GM21447 (cell line): ENCODE data around the gene MAFB.

Experiments used
- ATAC-seq: cut with Tn5 transposase; IDR thresholded peaks from one replicate; pipeline ENCODE4 v1.9.1; 2021; ENCODE audit not compliant: unreplicated experiment

Gene MAFB

DNA sequence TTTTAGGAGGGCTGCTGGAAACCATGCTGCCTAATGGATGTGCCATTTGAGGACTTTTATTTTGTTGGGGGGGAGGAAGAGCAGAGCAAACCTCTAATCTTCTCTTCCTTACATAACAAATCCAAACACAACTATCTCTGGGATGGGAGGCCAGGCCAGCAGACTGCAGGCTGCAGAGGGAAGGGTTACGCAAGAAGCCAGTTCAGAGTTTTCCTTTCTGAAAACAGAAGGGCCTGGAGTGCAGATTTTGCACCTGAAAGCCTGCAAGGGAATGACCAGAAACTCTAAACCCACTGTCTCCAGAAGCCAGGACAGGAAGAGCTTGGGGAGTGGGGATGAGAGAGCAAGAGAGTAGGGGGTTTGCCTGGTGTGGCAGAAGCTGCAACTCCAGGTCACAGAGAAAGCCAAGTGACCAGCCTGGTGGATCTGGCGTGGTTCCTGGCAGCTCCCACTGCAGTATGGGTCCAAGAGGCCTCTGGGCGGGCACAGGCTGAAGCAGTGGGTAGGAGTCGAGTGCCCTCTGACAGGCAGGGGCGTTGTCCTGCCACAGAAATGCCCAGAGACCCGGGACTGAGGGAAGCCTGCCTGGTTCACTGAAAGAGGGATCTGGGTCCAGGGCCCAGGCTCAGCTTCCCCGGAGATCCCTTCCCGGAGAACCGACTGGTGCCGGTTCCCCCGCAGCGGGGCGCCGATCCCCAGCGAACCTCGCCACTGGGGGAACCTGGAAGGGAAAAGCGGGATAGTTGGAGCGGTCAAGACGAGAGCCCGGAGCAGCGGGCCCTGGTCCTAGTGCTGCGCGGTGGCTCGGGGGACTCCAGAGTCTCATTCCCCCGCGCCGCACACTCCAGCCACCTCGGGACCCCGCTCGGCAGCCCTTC, 6.7 kb downstream of the MAFB start:
- no peak for ATAC-seq

DNA sequence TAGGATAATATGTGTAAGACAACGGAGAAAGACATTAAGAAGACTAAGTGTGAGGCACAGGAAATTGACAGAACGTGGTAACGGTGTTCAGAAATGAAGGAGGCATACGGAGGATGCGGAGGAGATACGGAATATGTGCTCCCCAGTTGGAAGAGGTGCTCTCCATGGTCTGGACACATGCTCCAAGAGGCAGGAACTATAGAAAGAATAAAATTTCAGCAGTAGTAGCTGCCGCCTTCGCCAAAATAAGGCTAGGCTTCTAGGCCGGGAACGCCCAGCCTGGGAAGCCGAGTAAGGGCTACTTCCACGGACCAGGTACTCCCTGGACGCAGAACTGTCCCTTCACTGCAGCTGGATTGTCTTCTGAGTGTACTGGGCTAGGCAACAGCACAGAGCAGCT, 7.4 kb downstream of the MAFB start:
- ATAC-seq, result no peak

DNA sequence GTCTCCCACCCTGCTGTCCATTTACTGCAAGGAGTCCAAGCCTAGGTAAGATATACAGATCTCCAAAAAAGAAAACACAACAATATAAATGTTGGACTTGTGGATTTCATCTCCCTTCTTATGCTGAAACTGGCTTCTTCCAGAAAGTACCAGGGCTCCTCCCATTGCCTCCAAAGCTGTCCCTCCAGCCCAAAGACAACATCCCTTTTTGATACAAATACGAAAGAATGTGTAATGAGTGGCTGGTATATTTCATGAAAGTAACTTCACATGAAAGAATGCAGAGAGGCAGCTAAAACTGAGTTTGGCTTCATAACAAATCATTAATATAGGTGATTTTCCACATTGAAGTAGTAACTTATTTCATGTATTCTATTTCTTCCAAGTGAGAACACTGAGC, 7.9 kb downstream of the MAFB start:
- no peak for ATAC-seq

DNA sequence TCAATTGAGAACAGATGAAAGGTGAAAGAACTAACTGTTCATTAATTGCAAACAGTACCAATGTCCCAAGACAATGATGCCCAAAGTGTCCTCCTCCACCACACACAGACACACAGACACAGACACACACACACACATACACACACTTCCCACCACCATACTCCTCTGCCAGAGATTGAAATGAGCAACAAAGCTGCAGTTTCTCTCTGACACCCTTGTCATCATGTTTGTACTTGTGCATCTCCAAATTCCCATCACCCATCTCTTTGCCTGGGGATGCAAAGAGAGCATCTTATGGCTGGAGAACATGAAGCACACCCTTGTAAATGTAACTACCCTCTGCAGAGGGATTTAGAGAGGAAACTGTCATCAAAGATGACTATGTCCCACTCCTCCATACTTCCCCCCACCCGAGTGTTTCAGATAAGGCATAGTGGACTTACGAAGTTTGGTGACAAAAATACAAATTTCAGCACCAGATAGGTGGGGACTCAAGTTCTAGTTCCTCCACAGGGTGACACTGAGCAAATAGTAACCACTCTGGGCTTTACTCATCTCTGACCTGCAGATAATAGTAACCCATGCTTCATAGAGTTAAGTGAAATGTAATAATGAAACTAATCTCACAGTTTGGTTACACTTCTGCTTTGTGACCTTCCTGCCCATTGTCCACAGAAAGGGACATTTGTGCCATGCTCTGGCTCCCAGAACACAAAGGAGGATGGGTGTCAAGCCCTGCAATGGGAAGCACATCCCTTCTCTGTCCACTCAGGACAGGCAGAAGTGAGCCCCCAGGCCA, 8.7 kb downstream of the MAFB start:
- peak; percentile 83 for ATAC-seq

DNA sequence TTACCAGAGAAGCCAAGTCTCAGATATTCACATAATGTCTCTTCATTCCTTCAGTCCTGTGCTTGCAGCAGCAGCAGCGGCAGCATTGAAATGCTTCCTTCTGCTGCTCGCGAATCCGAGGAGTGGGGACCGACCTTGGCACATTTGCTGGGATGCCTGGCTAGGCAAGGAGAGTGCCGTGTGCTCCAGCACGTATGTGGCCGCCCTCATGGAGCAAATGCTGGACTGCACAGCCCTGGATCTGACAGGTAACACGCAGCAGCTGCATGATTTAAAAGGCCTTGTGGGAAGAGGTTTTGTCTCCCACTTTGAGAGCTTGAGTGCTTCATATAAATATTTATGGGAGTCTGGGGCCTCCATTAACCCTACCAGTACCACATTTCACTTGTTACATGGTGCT, 9.9 kb downstream of the MAFB start:
- ATAC-seq, result no peak

DNA sequence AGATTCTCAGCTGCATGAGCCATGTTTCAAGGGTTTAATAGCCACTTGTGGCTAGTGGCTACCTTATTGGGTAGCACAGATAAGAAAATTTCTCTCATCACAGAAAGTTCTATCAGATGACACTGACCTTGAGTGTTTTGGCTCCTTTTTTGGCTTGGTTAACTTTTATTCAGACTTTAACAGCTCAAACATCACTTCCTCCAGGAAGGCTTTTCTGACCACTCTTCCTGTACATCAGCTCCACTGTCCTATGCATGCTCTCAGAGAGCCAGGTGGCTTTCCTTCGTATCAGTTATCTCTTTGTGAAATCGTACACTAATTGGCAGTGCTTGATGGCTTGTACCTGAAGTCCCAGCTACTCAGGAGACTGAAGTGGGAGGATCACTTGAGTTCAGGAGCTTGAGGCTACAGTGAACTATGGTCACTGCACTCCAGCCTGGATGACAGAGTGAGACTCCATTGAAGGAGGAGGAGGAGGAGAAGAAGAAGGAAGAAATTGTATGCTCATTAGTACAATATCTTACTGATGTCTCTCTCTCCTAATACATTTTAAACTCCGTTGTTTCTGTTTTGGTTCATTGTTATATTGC, 10.7 kb downstream of the MAFB start:
- ATAC-seq, result no peak

DNA sequence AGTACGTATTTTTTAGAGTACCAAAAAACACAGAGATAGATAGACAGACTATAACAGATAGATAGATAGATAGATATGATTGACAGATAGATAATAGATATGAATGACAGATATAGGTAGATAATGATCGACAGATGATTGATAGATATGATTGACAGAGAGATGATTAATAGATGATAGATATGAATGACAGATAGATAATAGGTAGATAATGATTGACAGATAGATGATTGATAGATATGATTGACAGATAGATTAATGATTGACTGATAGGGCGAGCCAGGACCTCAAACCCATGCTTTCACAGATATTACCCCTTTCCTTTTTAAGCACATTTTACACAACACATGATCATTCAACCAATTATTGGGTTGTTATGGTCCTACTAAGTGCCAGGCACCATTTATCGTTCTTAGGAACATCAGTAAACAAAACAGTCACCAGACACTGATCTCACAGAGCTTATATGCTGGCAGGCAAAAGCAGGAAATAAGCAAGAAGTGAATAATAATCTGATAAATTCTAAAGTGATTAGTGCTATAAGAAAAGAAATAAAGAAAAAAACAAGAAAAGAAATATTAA, 11.6 kb downstream of the MAFB start:
- ATAC-seq, result no peak

DNA sequence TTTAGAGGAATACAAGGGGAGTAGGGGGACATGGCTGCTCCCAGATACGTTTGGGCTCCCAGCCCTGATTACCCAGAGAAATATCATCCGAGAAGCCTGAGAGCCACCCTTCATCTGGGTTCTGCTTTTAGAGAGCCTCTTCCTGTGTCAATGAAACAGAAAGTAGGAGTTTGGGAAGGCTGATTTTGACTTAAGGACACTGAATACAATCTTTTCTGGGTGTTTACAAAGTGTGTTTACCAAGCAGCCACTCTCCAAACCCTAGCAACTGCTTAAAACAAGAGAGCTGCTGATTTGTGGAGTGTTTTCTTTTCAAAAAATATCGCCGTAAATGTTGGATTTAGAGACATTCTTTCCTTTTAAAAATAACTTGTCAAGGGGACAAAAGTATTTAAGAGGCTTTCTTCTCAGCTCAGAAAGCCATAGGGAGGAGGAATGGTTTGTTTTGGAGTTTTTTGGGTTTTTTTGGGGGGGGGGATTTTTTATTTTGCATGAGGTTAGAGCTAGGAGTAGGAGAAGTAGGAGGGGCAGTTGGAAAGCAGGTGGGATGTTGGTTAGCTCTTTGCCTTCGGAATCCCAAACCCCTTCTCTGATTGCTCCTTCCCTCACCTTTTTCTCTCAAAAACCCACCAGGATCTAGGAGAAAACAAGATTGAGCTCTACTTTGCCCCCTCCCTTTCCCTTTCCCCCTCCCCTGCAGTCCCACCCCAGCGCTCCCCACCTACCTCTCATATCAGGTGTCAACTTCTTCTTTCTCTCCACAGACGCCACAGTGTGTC, 12.4 kb downstream of the MAFB start:
- ATAC-seq, result no peak

DNA sequence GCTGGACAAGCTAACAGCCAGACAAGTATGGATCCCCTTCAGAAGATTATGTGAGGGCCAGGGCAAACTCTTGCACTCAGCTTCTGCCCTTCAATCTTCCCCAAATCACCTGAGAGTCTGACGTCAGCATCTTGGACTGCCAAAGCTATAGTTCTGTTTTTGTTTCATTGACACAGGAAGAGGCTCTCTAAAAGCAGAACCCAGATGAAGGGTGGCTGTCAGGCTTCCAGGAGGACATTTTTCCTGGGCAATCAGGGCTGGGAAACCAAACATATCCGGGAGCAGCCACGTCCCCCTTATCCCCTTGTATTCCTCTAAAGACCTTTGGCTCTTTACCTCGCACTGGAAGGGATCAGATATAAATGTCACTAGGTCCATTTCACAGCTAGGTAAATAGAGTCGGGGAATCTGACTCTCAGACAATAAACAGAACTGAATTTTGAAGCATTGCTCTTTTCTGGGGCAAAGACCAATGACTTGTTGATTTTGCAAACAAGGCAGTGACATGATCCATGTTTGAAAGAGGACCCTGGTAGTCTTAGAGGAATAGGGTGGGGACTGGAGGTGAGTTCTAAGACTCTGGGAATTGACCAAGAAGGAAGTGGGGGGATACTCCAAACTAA, 13.3 kb downstream of the MAFB start:
- no peak for ATAC-seq

DNA sequence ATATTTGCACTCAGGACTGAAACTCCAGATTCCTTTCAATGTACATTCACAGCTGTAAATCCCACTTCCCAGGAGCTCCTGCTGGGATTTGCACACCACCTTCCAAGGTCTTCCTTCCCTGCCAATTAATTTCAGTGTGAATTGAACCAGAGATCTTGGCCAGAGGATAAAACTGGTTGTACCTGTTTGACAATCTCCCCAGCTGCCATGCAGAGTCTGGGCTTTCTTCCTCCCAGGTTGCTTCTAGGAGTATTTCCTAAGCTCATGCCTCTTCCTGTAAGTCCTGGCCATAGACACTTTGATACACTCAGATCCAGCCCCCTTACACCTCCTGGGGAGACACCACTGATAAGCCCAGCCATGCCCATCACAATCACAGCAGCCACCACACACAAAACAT, 15.6 kb downstream of the MAFB start:
- no peak for ATAC-seq

DNA sequence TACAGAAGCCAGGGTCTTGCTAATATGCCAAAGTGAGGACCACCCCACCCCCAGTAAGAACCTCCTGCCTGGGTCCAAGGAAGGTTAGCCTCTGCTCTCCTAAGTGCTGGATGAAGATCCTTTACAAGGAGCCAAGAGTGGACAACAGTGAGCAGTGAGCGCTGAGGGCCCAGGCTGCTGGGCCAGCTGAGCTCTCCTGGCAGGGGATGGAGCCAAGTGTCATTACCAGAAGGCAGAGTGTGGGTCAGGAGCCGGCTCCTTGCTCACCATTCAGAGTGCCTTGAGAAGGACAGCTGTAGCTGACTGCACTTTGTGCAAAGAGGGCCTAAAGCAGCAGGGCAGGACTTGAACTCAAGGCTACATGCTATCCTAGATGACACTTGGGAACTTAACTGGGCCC, 16.9 kb downstream of the MAFB start:
- no peak for ATAC-seq

DNA sequence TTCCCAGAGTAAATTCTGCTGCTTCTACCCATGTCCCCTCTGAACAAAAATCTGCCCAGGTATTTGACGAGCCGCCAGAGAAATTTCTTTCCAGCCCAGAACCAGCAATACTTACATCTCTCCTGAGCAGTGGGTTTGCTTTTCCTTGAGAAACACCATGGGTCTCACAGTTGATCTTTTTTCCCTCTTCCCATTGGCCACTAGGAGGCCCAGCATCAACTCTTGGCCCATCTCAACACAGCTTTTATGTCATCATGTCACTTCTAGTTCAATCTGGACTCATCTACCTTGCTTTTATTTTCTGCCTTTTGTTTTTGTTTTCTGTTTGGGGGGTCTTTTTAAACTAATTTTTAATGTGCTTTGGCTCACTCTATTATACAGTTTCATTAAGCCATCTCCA, 18.8 kb downstream of the MAFB start:
- ATAC-seq, result no peak

DNA sequence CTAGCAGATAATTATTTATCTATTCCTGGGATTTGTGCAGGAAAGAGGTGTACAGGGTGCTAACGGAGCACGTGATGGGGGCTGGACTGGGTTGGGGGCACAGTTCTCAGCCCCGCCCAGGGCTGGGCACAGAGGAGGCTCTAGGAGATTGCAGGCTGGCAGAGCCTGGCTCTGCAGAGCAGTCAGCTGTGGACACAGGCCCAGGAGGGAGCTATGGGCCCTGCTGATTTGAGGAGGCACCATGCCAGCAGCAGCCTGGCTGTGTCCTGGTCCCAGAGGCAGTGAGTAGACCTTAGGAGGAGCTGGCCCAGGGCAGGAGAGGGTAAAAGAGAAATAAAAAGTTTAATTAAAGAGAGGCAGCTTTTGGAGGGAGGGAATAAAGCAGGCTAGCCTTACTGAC, 19.3 kb downstream of the MAFB start:
- no peak for ATAC-seq

DNA sequence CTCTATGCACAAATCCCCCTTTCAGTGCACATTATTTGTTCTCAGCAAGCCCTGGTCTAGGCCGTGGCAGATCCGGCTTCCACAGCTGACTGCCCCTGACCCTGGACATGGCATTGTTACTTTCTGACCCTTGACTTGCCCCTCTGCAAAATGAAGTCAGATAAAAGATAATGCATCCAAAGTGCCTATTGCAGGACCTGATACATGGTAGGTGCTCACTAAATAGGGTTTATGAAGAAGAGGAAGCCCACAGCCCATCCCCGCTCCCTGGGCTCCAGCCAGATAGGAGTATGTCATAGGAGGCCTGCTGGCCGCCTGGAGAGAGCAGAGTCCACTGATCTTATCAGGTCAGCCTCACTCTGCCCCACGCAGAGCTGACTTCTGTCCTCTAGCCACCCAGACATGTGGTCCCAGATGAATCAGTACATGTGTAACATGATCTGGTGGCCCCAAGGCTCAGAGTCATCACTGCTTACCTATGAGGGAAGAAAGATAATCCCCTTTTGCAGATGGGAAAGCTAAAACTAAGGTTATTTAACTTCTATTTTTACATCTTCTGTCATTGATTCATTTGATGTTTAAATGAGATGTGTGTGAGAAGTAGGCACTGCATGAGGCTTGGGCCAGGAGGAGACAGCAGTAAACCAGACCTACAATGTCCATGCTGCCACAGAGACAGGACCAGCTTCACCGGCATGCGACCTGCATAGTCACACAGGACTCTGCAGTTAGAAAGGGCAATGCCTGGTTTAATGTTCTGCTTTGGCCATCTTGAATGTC, 20.4 kb downstream of the MAFB start:
- no peak for ATAC-seq

DNA sequence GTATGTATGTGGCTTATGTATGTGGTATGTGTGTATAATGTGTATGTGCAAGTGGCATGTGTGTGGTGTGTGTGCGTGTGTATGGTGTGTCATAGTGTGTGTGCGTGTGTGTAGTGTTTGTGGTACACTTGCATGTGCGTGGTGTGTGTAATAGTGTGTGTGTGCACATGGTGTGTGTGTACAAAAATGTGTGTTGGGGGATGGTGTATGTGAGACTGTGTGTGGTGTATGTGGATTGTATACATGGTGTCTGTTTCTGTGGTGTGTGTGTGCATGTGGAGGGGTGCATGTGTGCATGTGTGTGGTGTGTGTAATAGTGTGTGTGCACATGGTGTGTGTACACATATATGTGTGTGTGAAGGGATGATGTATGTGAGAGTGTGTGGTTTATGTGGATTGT, 21.5 kb downstream of the MAFB start:
- no peak for ATAC-seq

DNA sequence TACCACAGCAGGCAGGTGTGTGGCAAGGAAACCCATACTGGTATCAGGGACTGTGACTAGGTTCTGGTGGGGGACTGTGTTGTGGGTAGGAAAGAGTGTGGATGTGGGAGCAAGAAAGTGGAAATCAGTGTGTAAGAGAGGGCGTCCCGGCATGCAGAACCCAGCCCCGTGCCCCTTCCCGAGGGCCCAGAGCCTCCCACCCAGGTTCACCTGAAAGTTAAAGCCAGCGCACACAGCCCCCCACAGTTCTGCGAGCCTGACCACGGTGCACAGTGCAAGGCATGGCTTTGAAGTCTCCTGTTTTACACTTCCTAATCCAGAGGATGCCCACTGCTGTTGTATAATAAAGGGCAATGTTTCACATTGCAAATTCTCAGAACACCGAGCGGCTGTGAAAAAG, 22.7 kb downstream of the MAFB start:
- no peak for ATAC-seq

DNA sequence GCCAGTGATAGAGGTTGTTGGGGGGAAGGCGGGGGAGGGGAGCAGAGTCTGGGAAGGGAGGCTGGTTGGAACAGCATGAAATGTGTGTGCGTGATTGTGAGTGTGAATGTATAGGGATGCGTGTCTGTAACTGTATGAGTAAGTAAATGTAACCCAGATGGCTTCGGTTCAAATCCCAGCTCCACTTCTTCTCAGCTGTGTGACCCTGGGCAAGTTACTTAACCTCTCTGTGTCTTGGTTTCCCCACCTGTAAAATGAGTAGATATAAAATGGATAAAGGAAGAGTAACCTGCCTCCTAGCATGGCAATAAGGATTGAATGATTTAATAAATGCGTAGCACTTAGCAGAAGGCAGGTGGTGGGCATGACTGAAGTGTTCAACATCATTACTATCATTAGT, 24.1 kb downstream of the MAFB start:
- ATAC-seq, result no peak

DNA sequence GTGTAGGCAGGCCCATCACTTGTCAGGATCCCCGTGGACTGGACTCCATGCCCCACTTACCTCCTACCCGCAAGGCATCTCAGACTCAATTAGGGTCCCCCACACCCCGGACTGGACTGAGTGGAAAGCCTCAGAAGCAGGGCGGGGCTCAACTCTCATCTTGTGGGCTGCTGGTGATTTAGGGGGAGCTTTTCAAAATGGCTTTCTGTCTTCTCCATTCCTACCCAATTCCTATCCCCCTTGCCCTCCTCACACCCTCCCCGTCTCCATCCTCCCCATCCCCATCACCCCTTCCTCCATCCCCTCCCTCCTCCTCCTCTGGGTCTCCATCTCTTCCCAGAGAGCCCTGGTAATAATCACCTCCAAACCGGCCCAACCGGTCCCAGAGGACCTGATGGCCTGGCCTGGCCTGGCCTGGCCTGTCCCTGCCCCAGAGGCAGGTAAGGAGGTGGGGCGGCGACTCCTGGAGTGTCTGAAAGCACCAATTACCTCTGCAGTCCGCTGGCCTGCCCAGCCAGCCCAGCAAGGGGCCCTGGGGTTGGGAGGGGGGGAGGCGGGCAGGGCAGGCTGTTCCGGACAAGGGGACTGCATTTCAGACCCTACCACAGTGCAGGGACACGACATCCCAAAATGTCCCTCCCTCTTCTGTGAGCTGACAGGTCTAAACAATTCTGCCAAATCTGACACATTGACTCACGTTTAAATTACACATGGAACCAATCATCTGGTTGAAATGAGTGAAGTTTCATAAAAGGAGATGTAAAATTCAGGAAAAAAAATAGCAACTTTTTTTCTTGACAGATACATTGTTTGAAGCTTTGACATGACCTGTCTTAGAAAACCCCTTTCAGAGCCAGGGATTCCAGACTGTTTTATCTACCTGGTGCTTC, 24.8 kb downstream of the MAFB start:
- ATAC-seq, result no peak
